Measurements from ENCODE around the gene NRARP.
"Not testable (repeated sequence)": the region's sequence is repeated elsewhere in the genome, so short reads cannot be mapped to it uniquely, and the experiment has no call there.

NRARP gene, protein sequence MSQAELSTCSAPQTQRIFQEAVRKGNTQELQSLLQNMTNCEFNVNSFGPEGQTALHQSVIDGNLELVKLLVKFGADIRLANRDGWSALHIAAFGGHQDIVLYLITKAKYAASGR

DNA sequence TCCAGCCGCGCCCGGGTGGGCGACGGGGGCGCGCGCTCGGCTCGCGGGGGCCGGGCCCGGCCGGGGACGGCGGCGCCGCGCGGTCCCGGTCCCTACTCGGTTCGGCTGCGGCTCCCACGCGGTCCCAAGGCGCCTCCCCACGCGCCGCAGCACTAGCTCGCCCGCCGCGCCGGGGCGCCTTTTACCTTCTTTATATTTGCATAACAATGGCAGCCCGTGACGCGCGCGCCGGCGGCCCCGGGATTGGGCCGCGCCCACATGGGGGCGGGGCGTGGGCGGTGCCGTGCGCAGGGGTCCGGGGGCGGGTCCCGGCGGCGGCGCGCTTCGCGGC lies at the start of gene NRARP:
TSS of gene NRARP (minus strand) at position 154 of the 331 bp plus-strand sequence. CDS start 343 bp downstream, outside the sequence.
- DNase-seq (ENCODE audit: low spot score), result peak; percentile 46

DNA sequence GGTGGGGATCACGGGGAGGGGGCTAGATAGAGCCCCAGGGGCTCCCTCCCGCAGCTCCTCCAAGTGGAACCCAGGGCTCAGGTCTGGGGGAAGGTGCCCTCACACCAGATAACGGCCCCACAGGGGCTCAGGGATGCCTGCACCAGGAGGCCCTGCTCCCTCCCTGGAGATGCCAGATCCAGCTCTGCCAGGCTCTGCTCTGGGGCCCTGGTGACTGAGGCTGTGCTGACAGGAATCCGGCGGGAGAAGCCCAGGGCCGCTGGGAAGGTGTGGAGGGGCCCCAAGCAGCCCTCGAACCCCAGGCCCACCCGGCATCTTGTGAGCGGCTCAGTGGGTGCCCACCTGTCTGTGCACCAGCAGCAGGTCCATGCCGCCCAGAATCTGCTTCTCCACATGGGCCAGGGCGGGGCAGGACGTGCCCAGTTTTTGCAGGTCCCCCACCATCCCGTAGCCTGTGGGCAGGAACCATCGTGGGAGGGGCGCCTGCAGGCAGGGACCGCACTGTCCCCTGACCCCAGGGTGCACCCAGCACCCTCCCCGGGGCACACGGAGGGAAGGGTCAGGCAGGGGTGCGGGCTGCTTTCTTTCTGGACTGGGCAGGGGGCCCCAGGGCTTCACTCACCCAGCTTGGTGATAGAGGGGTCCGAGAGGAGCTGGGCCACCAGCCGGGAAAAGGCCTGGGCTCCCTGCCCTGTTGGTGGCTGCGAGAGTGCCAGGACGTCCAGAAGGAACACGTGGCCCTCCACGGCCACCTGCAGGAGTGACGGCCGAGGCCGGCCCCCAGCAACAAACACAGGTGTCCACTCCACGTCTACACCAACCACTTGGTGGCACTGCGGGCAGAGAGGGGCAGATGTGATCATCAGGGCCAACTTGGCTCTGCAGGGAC lies 48.9 kb upstream of the NRARP start:
- no peak for DNase-seq (ENCODE audit: low spot score)

DNA sequence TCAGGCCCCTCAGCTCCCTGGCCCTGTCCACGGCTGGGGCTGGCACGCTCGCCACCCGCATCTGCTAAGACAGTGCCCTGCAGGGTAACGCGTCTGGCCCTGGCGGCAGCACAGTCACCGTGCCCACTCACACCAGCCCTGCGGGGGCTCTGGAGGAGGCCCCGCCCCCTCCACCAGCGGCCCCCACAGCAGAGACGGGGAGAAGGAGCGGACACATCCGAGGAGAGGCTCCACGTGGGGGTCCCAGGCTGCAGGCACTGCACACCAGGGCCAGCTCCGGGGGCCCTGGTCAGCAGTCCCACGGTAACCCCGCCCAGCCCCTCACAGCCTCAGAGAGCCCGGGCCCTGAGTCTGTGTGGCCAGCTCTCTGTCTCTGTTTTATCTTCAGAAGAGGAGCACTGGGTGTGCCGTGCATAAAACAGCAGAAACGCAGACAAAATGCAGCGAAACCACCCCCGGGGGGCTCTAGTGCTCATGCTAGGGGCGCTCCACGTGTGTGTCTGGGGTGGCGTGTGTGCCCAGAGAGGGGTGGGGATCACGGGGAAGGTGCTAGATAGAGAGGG lies 47.5 kb upstream of the NRARP start:
- DNase-seq (ENCODE audit: low spot score), result no peak

DNA sequence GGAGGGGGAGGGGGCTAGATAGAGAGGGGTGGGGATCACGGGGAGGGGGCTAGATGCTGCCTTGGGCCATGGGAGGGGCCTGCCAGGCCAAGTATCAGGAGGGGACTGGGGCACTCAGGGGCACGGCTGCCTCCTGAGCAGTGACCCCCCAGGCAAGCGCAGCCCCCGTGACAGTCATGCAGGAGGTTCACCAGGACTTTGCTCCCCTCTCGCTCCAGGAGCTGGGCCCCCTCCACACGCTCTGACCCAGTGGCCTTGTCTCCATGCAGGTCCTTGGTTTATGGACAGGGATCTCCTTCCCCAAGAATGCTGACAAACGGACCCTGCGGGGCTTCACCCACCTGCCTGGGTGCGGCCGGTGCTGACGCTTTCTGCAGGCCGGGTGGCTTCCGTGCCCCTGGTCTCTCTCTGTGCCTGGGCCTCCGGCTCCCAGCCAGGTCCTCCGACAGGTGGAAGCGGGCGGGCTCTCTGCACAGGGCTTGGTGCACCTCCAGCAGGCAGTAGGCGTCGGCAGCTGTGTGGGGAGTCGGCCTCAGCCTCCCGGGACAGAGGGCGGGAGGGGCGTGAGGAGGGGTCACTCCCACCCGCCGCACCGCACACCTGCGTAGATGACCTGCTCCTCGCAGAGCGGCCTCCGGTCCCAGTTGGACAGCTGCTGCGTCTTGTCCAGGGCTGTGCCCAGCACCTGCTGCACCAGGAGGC lies 46.8 kb upstream of the NRARP start:
- DNase-seq (ENCODE audit: low spot score), result no peak

DNA sequence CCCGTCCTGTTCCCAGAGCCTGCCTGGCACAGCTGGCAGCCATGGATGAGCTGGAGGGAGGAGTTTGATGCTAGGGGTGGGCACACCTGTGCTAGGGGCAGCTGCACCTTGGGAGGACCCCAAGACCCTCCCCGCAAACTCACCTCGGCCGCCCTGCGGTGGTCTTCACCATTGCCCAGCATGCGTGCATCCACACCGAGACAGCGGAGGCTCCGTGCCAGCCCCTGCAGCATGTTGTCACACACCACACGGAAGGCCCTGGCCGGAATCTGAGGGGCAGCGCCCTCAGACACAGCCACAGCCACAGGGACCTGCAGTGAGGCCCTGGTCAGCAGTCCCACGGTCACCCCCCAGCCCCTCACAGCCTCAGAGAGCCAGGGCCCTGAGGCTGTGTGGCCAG lies 45.9 kb upstream of the NRARP start:
- no peak for DNase-seq (ENCODE audit: low spot score)

DNA sequence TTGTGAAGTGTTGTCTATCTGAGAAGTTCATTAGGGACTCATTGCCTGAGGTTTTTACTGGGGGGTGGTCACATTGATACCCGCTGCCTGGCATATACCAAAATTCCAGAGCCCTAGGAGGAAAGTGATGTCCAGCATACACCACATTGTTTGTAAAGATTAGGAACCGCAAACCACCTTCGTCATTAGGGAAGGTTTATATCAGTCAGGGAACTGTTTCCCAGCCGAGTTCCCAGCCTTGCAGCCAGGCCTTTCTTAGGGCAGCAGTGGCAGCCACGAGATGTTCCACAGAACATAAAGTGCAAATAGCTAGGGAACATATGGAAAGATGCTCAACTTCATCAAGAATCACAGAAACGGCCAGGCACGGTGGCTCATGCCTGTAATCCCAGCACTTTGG lies 40.4 kb upstream of the NRARP start:
- DNase-seq (ENCODE audit: low spot score), result no peak

DNA sequence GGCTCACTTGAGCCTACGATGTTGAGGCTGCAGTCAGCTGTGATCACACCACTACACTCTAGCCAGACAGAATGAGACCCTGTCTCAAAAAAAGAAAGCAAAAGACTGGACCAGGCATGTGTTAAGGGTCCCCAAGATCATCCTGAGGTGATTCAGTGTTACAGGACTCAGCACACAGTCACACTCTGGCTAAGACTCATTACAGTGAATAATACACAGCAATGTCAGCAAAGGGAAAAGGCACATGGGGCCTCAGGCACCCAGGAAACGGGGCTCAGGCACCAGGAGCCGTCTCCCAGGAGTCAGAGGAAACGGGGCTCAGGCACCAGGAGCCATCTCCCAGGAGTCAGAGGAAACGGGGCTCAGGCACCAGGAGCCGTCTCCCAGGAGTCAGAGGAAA lies 39.2 kb upstream of the NRARP start:
- no peak for DNase-seq (ENCODE audit: low spot score)

DNA sequence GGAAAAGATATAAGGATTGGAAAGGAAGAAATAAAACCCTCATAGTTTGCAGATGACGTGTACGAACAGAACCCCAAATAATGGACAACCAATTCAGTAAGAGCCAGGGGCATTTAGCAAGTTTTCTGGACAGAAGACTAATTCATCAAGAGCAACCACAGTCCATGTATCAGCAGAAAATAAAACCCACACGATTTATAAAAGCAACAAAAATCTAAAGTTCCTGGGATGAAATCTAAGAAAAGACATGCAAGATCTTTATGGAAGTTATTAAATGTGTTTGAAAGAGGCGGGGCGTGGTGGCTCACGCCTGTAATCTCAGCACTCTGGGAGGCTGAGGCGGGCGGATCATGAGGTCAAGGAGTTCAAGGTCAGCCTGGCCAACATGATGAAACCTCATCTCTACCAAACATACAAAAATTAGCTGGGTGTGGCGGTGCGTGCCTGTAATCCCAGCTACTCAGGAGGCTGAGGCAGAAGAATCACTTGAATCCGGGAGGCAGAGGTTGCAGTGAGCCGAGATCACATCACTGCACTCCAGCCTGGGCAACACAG lies 37.9 kb upstream of the NRARP start:
- not testable (repeated sequence) for DNase-seq (ENCODE audit: low spot score)

DNA sequence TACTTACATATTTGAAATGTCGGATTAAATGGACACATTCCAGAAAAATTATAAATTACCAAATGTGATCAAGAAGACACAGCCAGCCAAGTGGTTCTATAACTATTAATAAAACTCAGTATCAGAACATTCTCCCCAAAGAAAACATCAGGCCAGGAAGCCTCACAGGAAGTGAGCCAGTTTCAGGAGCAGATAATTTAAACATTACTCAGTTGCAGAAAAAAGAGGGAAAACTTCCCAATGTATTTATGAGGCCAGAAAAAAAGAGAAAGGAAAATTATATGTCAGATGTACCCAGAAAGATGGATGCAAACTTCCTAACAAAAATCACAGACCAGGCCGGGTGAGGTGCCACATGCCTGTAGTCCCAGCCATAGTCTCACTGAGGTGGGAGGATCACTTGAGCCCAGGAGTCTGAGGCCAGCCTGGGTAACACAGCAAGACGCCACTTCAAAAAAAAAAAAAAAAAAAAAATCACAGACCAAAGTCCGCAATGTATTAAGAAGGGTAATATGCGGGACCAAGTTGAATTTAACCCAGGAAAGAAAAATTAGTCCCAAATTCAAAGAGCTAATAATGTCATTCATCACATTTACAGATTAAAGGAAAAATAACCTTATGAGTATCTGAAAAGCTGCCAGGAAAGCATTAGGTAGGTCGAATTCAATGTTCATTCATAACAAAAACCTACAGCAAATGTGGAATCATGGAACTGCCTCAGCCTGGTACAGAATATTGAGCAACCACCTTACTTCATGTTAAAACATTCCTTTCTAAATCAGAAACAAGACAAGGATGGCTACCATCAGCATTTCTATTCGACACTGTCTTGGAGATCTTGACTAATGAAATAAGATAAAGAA lies 37.2 kb upstream of the NRARP start:
- no peak for DNase-seq (ENCODE audit: low spot score)

DNA sequence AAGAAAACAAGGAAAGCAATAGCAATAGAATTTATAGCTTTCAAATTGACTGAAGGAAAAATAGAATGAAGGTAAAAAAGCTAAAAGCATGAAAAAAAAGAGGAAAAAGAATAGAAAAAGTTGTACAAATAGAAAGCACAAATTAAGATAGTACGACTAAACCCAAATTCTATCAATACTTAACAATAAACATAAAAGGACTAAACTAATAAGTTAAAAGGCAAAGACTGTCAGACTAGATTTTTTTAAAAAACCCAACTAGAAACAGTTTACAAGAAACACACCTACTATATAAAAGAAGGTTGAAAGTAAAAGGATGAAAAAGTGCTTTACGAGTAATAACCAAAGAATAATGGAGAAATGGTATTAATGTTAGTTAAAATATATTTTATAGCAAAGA lies 34.7 kb upstream of the NRARP start:
- no peak for DNase-seq (ENCODE audit: low spot score)

DNA sequence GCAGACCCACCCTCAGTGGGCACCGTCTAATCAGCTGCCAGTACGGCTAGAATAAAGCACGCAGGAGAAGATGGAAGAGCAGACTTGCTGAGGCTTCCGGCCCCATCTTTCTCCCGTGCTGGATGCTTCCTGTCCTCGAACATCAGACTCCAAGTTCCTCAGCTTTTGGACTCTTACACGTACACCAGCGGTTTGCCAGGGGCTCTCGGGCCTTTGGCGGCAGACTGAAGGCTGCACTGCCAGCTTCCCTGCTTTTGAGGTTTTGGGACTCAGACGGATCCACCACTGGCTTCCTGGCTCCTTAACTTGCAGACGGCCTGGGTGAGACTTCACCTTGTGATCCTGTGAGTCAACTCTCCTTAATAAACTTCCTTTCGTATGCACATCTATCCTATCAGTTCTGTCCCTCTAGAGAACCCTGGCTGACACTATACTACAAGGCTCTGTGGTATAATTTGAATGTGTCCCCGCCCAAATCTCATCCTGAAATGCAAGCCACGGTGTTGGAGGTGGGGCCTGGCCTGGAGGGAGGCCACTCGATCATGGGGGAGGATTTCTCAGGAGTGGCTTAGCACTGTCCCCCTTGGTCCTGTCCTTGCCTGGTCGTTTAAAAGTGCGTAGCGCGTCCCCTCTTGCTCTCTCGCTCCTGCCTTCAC lies 31.1 kb upstream of the NRARP start:
- no peak for DNase-seq (ENCODE audit: low spot score)

DNA sequence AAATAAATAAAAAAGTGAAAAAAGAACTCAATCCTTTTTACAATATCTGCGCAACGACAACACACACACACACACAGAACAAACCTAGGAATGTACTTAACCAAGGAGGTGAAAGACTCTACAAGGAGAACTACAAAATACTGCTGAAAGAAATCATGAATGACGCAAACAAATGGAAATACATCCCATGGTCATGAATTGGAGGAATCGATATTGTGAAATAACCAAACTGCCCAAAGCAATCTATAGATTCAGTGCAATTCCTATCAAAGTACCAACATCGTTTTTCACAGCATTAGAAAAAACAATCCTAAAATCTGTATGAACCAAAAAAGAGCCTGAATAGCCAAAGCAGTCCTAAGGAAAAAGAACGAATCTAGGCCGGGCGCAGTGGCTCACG lies 29.9 kb upstream of the NRARP start:
- no peak for DNase-seq (ENCODE audit: low spot score)

DNA sequence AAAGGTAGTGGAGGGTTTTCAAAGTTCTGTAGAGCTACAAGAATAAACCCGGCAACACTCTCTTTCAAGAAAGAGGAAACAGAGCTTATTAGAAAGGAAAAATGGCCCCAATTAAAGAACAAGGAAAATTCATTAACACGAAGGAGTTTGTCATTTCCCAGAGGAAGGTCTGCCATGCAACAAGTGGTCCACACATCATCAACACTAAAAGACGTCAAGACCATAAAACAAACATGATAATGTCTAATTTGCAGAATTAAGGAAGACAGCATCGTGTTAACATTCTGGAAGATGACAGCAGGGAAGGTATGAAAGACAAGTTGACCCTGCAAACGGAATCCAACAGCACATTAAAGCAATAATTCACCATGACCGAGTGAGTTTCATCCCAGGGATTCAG lies 28.6 kb upstream of the NRARP start:
- no peak for DNase-seq (ENCODE audit: low spot score)

DNA sequence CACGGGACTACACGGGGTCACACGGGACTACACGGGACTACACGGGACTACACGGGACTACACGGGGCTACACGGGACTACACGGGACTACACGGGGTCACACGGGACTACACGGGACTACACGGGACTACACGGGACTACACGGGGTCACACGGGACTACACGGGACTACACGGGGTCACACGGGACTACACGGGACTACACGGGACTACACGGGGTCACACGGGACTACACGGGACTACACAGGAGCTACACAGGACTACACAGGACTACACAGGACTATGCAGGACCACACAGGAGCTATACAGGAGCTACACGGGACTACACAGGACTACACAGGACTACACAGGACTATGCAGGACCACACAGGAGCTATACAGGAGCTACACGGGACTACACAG lies 27.5 kb upstream of the NRARP start:
- DNase-seq (ENCODE audit: low spot score), result not testable (repeated sequence)

DNA sequence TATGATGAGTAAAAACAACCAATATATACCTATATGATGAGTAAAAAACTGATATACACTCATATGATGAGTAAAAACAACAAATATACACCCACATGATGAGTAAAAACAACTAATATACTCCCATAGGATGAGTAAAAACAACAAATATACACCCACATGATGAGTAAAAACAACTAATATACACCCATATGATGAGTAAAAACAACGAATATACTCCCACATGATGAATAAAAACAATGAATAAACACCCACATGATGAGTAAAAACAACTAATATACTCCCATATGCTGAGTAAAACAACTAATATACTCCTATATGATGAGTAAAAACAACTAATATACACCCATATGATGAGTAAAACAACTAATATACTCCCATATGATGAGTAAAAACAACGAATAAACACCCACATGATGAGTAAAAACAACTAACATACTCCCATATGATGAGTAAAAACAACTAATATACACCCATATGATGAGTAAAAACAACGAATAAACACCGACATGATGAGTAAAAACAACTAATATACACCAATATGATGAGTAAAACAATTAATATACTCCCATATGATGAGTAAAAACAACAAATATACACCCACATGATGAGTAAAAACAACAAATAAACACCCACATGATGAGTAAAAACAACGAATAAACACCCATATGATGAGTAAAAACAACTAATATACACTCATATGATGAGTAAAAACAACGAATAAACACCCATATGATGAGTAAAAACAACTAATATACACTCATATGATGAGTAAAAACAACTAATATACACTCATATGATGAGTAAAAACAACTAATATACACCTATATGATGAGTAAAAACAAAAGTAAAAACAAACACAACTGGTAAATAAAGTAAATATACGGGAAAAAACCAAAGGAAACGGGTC lies 25.8 kb upstream of the NRARP start:
- DNase-seq (ENCODE audit: low spot score), result peak; percentile 60

DNA sequence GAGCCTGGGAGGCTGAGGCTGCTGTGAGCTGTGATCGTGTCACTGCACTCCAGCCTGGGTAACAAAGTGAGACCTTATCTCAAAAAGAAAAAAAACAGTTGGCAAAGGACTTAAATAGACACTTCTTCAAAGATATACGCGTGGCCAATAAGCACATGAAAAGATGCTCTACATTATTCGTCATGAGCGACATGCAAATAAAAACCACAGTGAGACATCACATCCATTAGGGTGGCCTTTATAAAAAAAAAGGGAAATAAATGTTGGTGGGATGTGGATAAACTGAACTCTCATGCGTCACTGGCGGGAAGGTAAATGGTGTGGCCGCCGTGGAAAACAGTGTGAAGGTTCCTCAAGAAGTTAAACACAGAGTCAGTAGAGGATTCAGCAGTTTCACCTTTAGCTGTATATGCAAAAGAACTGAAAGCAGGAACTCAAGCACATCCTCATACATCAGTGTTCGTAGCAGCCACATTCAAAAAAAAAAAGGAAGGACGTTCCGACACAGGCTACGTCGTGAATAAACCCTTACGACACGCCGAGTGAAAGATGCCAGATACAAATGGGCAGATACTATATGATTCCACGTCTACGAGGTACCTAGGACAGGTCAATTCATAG lies 24.5 kb upstream of the NRARP start:
- no peak for DNase-seq (ENCODE audit: low spot score)

DNA sequence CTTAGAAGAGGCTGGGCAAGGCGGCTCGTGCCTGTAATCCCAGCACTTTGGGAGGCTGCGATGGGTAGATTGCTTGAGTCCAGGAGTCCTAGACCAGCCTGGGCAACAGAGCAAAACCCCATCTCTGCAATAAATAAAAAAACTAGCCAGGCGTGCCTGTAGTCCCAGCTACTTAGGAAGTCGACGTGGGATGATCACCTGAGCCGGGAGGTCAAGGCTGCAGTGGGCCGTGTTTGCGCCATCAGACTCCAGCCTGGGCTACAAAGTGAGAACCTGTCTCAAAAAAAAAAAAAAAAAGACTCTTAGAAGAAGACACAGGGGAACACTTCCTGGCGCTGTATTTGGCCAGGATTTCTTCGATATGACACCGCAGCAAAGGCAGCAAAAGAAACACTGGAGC lies 23.7 kb upstream of the NRARP start:
- DNase-seq (ENCODE audit: low spot score), result no peak

DNA sequence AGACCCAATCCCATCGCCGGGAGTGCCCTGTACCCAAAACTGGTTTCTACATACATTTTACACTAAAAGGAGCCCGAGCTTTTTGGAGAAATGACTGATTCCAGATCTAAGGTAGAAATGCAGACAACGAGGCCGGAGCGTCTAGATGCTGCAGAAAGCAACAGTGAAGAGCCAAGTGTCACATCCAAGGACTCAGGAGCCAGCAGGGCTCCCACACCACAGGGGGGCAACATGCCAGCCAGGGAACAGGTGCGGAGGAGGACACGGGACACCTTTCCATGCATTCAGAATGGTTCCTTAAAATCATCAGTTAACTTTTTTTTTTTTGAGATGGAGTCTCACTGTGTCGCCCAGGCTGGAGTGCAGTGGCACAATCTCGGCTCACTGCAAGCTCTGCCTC lies 23.1 kb upstream of the NRARP start:
- no peak for DNase-seq (ENCODE audit: low spot score)

DNA sequence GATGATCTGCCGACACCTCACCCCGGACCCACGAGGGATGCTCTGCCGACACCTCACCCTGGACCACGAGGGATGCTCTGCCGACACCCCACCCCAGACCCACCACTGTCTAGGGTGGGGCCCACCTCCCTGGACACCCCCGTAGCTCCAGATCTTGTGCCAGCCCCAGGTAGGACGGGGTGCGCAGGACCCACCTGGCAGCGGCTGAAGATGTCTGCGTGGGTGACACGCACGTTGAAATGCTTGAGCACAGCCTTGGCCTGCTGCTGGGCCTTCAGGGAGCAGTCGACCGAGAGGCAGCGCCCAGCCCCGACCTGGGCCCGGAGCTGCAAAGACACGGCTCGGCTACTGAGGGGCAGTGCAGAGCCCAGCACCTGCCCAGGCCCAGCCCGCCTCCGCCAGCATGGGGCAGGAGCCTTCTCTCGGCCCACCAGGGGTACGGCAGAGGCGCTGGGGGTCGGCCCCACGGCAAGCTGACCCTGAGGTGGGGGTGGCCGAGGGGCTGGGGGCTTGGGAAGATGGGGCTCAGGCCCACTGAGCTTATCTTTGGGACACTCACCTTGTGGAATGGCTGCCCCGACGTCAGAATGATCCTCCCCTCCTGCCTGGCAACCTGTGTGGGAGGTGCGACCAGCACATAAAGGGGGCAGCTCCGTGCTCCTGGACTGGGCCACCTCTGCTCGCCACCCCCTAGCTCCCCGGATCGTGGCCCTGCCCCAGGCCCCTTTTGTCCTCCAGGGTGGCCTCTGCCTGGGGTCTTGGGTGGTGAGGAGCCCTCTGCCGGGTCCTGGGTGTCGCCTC lies 21.7 kb upstream of the NRARP start:
- DNase-seq (ENCODE audit: low spot score), result no peak

Measured in hematopoietic multipotent progenitor cell treated with erythropoietin and hydrocortisone succinate and interleukin-3 and kit ligand, for 17 days (in vitro differentiated cells).